WERI-Rb-1 (cell line): ENCODE results near the gene ARHGAP24.

Source experiments
- DNase-seq: peaks from one replicate; pipeline ENCODE4 v3.0.0-alpha.2; 2020
- H3K27ac ChIP-seq: fragments of 250-450 bp; sonication (Bioruptor Pico); 2 replicates; pipeline ENCODE4 v1.5.1; 2020; ENCODE audit warnings: mild to moderate bottlenecking, moderate library complexity
- H3K27me3 ChIP-seq: fragments of 250-450 bp; sonication (Bioruptor Pico); 2 replicates; pipeline ENCODE4 v1.5.1; 2021; ENCODE audit warnings: mild to moderate bottlenecking, low read depth, moderate library complexity; ENCODE audit not compliant: insufficient read depth, severe bottlenecking
- H3K36me3 ChIP-seq: fragments of 250-450 bp; sonication (Bioruptor Pico); 2 replicates; pipeline ENCODE4 v1.5.1; 2020; ENCODE audit warnings: mild to moderate bottlenecking, moderate library complexity
- H3K4me3 ChIP-seq: 2 replicates; pipeline ENCODE4 v1.5.1; 2011; ENCODE audit warnings: low read depth, mild to moderate bottlenecking, control low read depth, low read length
- H3K9me3 ChIP-seq: fragments of 250-450 bp; sonication (Bioruptor Pico); 2 replicates; pipeline ENCODE4 v1.5.1; 2021; ENCODE audit warnings: mild to moderate bottlenecking, moderate library complexity; ENCODE audit not compliant: severe bottlenecking
- TF ChIP-seq, protein P1 (sequence below): IDR thresholded peaks from 2 replicates; pipeline ENCODE4 v1.5.1; 2011; ENCODE audit warnings: low read depth, mild to moderate bottlenecking, control low read depth, inconsistent platforms, low read length

The ARHGAP24 gene

DNA sequence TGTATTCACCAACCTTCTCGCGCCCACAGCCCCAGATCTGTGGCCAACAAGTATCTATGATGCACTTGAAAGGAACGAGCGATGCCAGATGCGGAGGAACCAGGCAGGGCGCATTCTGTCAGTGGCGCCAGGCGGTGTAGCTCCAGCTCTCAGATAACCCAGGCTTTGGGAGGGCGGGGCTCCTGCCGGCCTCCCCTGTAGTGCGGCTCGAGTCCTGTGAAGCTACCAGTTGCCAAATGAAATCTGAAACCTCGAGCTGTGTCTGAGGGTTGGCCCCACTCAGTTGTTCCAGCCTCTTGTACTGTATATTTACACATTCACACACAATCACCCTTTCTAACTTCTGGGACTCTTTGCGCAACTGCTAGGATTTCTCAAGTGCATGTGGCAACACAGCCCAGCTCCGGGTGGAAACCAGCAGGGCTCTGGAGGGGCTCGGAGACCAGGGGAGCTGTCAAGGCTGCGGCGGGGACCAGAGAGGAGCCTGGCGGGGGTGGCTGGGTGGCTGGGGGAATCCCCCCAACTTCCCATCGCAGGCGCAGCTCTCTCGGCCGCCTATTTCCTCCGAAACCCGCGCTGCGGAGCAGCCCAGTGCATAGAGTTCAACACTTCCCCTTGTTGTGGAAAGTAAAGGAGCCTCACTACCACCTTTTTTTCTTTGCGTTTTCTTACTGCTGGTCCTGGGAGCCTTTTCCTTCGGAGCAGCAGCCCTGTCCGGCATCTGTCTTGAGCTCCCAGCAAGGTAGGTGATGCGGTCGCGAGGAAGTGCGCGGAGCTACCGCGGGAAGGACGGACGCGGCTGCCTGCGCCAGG lies at the start of gene ARHGAP24:
Gene ARHGAP24, plus strand, starts transcription at position 333 of the 813 bp plus-strand sequence.
- Histone ChIP-seq H3K27me3 (no peaks in the 10 kb centered on the region), H3K36me3 (no peaks in the 10 kb centered on the region), H3K27ac (no peak within 1 kb of the TSS), H3K9me3 (no peaks in the 10 kb centered on the region), H3K4me3 (no peak within 1 kb of the TSS)
- no peak for DNase-seq
- TF ChIP-seq, protein P1, sequence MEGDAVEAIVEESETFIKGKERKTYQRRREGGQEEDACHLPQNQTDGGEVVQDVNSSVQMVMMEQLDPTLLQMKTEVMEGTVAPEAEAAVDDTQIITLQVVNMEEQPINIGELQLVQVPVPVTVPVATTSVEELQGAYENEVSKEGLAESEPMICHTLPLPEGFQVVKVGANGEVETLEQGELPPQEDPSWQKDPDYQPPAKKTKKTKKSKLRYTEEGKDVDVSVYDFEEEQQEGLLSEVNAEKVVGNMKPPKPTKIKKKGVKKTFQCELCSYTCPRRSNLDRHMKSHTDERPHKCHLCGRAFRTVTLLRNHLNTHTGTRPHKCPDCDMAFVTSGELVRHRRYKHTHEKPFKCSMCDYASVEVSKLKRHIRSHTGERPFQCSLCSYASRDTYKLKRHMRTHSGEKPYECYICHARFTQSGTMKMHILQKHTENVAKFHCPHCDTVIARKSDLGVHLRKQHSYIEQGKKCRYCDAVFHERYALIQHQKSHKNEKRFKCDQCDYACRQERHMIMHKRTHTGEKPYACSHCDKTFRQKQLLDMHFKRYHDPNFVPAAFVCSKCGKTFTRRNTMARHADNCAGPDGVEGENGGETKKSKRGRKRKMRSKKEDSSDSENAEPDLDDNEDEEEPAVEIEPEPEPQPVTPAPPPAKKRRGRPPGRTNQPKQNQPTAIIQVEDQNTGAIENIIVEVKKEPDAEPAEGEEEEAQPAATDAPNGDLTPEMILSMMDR = no peak

GRCh38 chr4:85426366-85426765 lies 48.6 kb upstream of the ARHGAP24 start:
- no peaks in the 10 kb centered on the region for H3K27me3 ChIP-seq
- TF ChIP-seq, protein P1 = no peak
- H3K36me3 ChIP-seq = no peaks in the 10 kb centered on the region
- H3K4me3 ChIP-seq = no peak overlapping the region
- H3K27ac ChIP-seq = no peak overlapping the region
- no peak for DNase-seq
- no peaks in the 10 kb centered on the region for H3K9me3 ChIP-seq

GRCh38 chr4:85427123-85427522 lies 47.8 kb upstream of the ARHGAP24 start:
- Histone ChIP-seq H3K36me3 (no peaks in the 10 kb centered on the region), H3K27me3 (no peaks in the 10 kb centered on the region), H3K4me3 (no peak overlapping the region), H3K27ac (no peak overlapping the region), H3K9me3 (no peaks in the 10 kb centered on the region)
- TF ChIP-seq, protein P1 = no peak
- no peak for DNase-seq

DNA sequence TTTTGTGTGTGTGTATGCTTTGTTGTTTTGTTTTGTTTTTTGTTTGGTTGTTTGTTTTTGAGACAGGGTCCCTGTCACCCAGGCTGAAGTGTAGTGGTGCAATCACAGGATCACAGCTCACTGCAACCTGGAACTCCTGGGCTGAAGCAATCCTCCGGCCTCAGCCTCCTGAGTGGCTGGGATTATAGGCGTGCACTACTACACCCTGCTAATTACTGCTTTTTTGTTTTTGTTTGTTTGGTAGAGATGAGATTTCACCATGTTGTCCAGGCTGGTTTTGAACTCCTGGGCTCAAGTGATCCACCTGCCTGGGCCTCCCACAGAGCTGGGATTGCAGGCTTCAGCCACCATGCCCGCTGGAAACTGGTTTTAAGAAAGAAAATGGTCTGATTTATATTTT lies 44.7 kb upstream of the ARHGAP24 start:
- no peak for DNase-seq
- Histone ChIP-seq H3K27me3 (no peaks in the 10 kb centered on the region), H3K27ac (no peak overlapping the region), H3K4me3 (no peak overlapping the region), H3K36me3 (no peaks in the 10 kb centered on the region), H3K9me3 (no peaks in the 10 kb centered on the region)
- TF ChIP-seq, protein P1 = no peak

DNA sequence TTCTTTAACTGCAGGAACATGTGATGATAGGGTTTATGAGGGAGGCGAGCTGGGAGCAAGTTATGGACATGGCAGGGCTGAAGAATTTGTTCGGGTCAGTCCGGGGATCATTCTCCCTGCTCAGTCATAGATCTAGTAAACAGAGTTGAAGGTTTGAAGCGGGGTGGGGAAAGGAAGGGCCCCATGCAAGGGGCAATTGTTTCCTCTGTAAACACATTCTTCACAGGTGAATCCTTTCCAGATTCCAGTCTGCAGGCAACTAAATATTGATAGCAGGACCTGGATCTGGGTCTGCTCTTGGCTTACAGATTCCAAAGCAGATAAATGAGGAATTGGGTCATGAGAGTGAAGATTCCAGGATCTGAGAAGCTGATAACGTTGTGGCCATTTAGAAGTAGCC lies 44.3 kb upstream of the ARHGAP24 start:
- Histone ChIP-seq H3K4me3 (no peak overlapping the region), H3K9me3 (no peaks in the 10 kb centered on the region), H3K27me3 (no peaks in the 10 kb centered on the region), H3K36me3 (no peaks in the 10 kb centered on the region), H3K27ac (no peak overlapping the region)
- TF ChIP-seq, protein P1 = no peak
- DNase-seq = no peak

- H3K9me3 ChIP-seq = no peaks in the 10 kb centered on the region
- no peak overlapping the region for H3K4me3 ChIP-seq
- no peak overlapping the region for H3K27ac ChIP-seq
- DNase-seq = no peak
- H3K27me3 ChIP-seq = no peaks in the 10 kb centered on the region
- H3K36me3 ChIP-seq = no peaks in the 10 kb centered on the region
- TF ChIP-seq, protein P1 = no peak
These were observed 43.8 kb upstream of the ARHGAP24 start for GRCh38 chr4:85431156-85431555.
